ENCODE results near the gene ZNF638.
A peak's percentile ranks its signal among the peaks of the same experiment; 100 is the strongest.
"Not testable (repeated sequence)": the region's sequence is repeated elsewhere in the genome, so short reads cannot be mapped to it uniquely, and the experiment has no call there.

ZNF638 gene

DNA sequence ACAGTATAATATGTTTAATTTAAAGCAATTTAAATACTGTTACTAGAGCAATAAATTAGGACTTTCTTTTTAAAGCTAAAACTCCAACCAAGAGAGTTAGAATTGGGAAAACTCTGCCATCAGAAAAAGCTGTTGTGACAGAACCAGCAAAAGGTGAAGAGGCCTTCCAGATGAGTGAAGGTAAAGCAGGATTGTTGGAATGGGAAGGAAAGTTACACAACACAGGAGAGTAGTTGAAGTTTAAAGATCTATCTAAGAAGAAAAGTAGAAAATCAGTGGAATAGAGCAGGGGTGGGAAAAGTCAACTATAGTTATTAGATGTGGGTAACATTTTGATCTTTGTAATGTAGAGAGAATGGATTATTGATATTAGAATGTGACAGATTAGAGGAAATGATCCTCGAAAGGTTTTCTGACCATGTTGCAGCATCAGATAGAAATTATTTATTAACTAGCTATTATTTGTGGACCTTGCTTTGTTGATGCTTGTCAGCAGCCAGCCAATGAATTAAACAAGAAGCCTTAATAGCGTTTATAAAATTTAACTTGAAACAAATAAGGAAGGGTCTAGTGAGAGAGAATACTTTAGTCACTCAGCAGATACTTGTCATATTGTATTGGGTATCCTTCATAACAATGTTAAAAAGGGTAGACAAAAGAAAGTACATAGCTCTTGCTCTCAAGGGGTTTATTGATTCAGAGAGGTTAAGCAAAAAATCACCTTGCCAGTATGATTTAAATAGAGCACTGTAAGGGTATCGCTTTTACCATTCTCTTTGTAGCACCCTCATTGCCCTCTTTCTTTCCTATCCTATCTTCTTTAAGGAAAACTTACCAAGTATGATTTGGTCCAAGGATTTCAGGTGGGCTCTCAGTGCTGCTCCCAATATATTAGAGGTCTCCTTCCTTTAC, 97.1 kb downstream of the ZNF638 start:
- 100% methylated on average over 1 of the region's 3 CpGs; no CpG with 5 or more reads in 1 of the 2 experiments for WGBS, 2 experiments (ENCODE audit: insufficient coverage in 2 of 2)
- Histone ChIP-seq H3K27ac (ENCODE audit: low read depth, low read length, severe bottlenecking) (no peak overlapping the region), H3K4me1 (ENCODE audit: control insufficient read depth, insufficient read depth, low read length, poor library complexity, severe bottlenecking) (no peaks in the 10 kb centered on the region), H3K36me3 (ENCODE audit: control insufficient read depth, insufficient read depth, low read length) (peaks cover 82% of the 10 kb centered on the region), H3K4me3 (ENCODE audit: extremely low read depth, insufficient read depth, low read length, poor library complexity, severe bottlenecking) (no peak overlapping the region), H3K9me3 (ENCODE audit: control insufficient read depth, low read length) (no peaks in the 10 kb centered on the region)

GRCh38 chr2:71445142-71445541, 113.6 kb downstream of the ZNF638 start:
- not testable (repeated sequence) for H3K9me3 ChIP-seq (ENCODE audit: control insufficient read depth, low read length); H3K4me3 ChIP-seq (ENCODE audit: extremely low read depth, insufficient read depth, low read length, poor library complexity, severe bottlenecking); H3K4me1 ChIP-seq (ENCODE audit: control insufficient read depth, insufficient read depth, low read length, poor library complexity, severe bottlenecking); H3K27ac ChIP-seq (ENCODE audit: low read depth, low read length, severe bottlenecking)
- peaks cover 17% of the 10 kb centered on the region for H3K36me3 ChIP-seq (ENCODE audit: control insufficient read depth, insufficient read depth, low read length)
- WGBS, 2 experiments (ENCODE audit: insufficient coverage in 2 of 2), result 88 to 89% methylated on average over 3 to 4 of the region's 5 CpGs

DNA sequence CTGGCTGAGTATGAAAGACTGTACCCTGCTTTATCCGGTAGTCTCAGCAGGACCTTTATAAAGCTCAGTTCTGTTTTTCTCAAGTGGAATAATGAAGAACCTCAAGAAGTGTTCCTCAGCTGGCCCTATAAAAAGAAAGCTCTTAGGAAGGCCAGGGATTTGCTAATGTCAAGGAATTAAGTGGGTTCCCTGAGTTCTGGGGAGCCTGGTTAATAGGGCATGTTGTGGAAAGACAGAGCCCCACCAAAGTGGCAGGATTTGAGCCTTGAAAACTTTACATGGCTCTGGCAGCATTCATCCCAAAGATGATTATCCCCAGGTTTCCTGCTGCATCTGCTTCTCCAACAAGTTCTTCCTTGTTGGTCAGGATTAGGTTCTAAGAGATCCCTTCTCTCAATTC, 114.9 kb downstream of the ZNF638 start:
- 80 to 100% methylated on average over 1 of the region's 1 CpG for WGBS, 2 experiments (ENCODE audit: insufficient coverage in 2 of 2)
- Histone ChIP-seq H3K36me3 (ENCODE audit: control insufficient read depth, insufficient read depth, low read length) (peaks cover 13% of the 10 kb centered on the region), H3K27ac (ENCODE audit: low read depth, low read length, severe bottlenecking) (no peak overlapping the region), H3K9me3 (ENCODE audit: control insufficient read depth, low read length) (no peaks in the 10 kb centered on the region), H3K4me1 (ENCODE audit: control insufficient read depth, insufficient read depth, low read length, poor library complexity, severe bottlenecking) (no peaks in the 10 kb centered on the region), H3K4me3 (ENCODE audit: extremely low read depth, insufficient read depth, low read length, poor library complexity, severe bottlenecking) (no peak overlapping the region)

DNA sequence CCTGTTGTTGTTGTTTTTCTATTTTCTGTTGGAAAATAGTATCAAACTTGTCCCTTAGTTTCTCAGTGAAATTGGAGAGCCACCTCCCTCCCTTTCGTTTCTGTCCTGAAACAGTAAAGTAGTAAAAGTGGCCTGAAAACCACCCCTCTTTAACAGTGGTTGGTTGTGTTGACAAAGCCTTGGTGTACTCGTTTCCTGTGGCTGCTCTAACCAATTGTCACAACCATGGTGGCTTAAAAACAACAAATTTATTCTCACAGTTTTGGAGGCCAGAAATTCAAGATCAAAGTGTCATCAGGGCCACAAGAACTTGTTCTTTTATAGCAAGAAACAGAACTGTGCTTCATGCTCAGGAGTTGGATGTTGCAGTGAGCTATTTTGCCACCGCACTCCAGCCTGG, 117.8 kb downstream of the ZNF638 start:
- Histone ChIP-seq H3K36me3 (ENCODE audit: control insufficient read depth, insufficient read depth, low read length) (no peaks in the 10 kb centered on the region), H3K9me3 (ENCODE audit: control insufficient read depth, low read length) (no peaks in the 10 kb centered on the region), H3K4me3 (ENCODE audit: extremely low read depth, insufficient read depth, low read length, poor library complexity, severe bottlenecking) (no peak overlapping the region), H3K27ac (ENCODE audit: low read depth, low read length, severe bottlenecking) (no peak overlapping the region), H3K4me1 (ENCODE audit: control insufficient read depth, insufficient read depth, low read length, poor library complexity, severe bottlenecking) (peaks cover 13% of the 10 kb centered on the region)
- 56% methylated on average over 1 of the region's 3 CpGs; no CpG with 5 or more reads in 1 of the 2 experiments for WGBS, 2 experiments (ENCODE audit: insufficient coverage in 2 of 2)

DNA sequence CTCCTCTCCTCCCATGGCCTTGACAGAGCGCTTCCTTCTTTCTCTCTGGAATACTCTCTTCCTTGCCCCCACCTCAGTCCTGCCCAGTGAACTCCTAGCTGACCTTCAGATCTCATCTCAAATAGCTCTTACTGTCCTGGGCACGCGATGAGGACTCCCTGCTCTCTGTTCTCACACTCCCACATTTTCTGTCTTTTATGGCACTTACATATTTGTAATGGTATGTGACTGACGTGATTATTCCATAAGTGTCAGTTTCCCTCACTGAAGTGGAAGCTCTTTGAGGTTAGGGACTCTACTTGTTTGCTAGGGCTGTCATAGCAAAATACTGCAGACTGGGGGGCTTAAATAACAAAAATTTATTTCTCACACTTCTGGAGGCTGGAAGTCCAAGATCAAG, 120.1 kb downstream of the ZNF638 start:
- WGBS, 2 experiments (ENCODE audit: insufficient coverage in 2 of 2), result 73 to 89% methylated on average over 1 of the region's 4 CpGs
- H3K4me1 ChIP-seq (ENCODE audit: control insufficient read depth, insufficient read depth, low read length, poor library complexity, severe bottlenecking), result peaks cover 36% of the 10 kb centered on the region
- no peak overlapping the region for H3K4me3 ChIP-seq (ENCODE audit: extremely low read depth, insufficient read depth, low read length, poor library complexity, severe bottlenecking)
- H3K27ac ChIP-seq (ENCODE audit: low read depth, low read length, severe bottlenecking), result no peak overlapping the region
- H3K36me3 ChIP-seq (ENCODE audit: control insufficient read depth, insufficient read depth, low read length), result no peaks in the 10 kb centered on the region
- H3K9me3 ChIP-seq (ENCODE audit: control insufficient read depth, low read length), result no peaks in the 10 kb centered on the region

- Histone ChIP-seq H3K27ac (ENCODE audit: low read depth, low read length, severe bottlenecking) (no peak overlapping the region), H3K36me3 (ENCODE audit: control insufficient read depth, insufficient read depth, low read length) (no peaks in the 10 kb centered on the region), H3K4me3 (ENCODE audit: extremely low read depth, insufficient read depth, low read length, poor library complexity, severe bottlenecking) (no peak overlapping the region), H3K9me3 (ENCODE audit: control insufficient read depth, low read length) (no peaks in the 10 kb centered on the region), H3K4me1 (ENCODE audit: control insufficient read depth, insufficient read depth, low read length, poor library complexity, severe bottlenecking) (peaks cover 44% of the 10 kb centered on the region)
- no CpG with 5 or more reads among the region's 2 CpGs for WGBS, 2 experiments (ENCODE audit: insufficient coverage in 2 of 2)
Observed at GRCh38 chr2:71452565-71452964, 121.0 kb downstream of the ZNF638 start.

DNA sequence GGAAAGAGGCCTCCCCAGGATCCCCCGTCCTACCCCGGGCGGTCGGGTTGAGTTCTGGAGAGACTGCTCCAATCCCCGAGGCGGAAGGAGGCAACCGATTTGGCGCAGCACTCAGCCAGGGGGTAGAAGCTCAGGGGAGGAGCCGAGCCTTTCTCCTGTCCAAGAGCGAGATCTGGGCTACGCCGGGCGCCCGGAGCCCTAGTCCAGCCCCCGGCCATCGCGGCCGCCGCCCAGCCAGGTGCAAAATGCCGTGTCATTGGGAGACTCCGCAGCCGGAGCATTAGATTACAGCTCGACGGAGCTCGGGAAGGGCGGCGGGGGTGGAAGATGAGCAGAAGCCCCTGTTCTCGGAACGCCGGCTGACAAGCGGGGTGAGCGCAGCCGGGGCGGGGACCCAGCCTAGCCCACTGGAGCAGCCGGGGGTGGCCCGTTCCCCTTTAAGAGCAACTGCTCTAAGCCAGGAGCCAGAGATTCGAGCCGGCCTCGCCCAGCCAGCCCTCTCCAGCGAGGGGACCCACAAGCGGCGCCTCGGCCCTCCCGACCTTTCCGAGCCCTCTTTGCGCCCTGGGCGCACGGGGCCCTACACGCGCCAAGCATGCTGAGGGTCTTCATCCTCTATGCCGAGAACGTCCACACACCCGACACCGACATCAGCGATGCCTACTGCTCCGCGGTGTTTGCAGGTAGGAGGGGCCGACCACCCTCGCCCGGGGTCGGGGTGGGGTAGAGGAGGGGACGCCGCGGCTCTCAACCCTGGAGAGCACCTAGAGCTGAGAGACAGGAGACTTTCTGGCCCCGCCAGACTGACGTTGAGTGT, 122.0 kb downstream of the ZNF638 start, which contains the start of gene DYSF:
DYSF (plus strand) TSS at position 158 of the 817 bp plus-strand sequence.
- H3K27ac ChIP-seq (ENCODE audit: low read depth, low read length, severe bottlenecking), result no peak within 1 kb of the TSS
- peak within 1 kb of the TSS; percentile 40 for H3K4me3 ChIP-seq (ENCODE audit: extremely low read depth, insufficient read depth, low read length, poor library complexity, severe bottlenecking)
- no peaks in the 10 kb centered on the region for H3K36me3 ChIP-seq (ENCODE audit: control insufficient read depth, insufficient read depth, low read length)
- H3K9me3 ChIP-seq (ENCODE audit: control insufficient read depth, low read length), result no peaks in the 10 kb centered on the region
- 3 to 5% methylated on average over 52 to 54 of the region's 66 CpGs for WGBS, 2 experiments (ENCODE audit: insufficient coverage in 2 of 2)
- peaks cover 48% of the 10 kb centered on the region for H3K4me1 ChIP-seq (ENCODE audit: control insufficient read depth, insufficient read depth, low read length, poor library complexity, severe bottlenecking)

- no peaks in the 10 kb centered on the region for H3K9me3 ChIP-seq (ENCODE audit: control insufficient read depth, low read length)
- peaks cover 50% of the 10 kb centered on the region for H3K4me1 ChIP-seq (ENCODE audit: control insufficient read depth, insufficient read depth, low read length, poor library complexity, severe bottlenecking)
- 45 to 68% methylated on average over 8 to 9 of the region's 17 CpGs for WGBS, 2 experiments (ENCODE audit: insufficient coverage in 2 of 2)
- peak overlapping the region; percentile 40 for H3K4me3 ChIP-seq (ENCODE audit: extremely low read depth, insufficient read depth, low read length, poor library complexity, severe bottlenecking)
- H3K27ac ChIP-seq (ENCODE audit: low read depth, low read length, severe bottlenecking), result no peak overlapping the region
- H3K36me3 ChIP-seq (ENCODE audit: control insufficient read depth, insufficient read depth, low read length), result no peaks in the 10 kb centered on the region
Observed at GRCh38 chr2:71454221-71455010, 122.8 kb downstream of the ZNF638 start.

- no peaks in the 10 kb centered on the region for H3K9me3 ChIP-seq (ENCODE audit: control insufficient read depth, low read length)
- 62 to 63% methylated on average over 5 to 7 of the region's 8 CpGs for WGBS, 2 experiments (ENCODE audit: insufficient coverage in 2 of 2)
- H3K4me1 ChIP-seq (ENCODE audit: control insufficient read depth, insufficient read depth, low read length, poor library complexity, severe bottlenecking), result peaks cover 52% of the 10 kb centered on the region
- H3K27ac ChIP-seq (ENCODE audit: low read depth, low read length, severe bottlenecking), result peak overlapping the region; percentile 71
- no peaks in the 10 kb centered on the region for H3K36me3 ChIP-seq (ENCODE audit: control insufficient read depth, insufficient read depth, low read length)
- H3K4me3 ChIP-seq (ENCODE audit: extremely low read depth, insufficient read depth, low read length, poor library complexity, severe bottlenecking), result no peak overlapping the region
Observed at GRCh38 chr2:71455011-71455740, 123.6 kb downstream of the ZNF638 start.
